NCI-H1417 treated with DMSO at 0.1 percent for 48 hours (cell line): ENCODE measurements around the gene KCNQ1.
"Not testable (repeated sequence)": the region's sequence is repeated elsewhere in the genome, so short reads cannot be mapped to it uniquely, and the experiment has no call there.

ENCODE experiments used
- DNase-seq: peaks from one replicate; lab custom pipeline; 2025; lab: John Stamatoyannopoulos, UW

Gene KCNQ1

DNA sequence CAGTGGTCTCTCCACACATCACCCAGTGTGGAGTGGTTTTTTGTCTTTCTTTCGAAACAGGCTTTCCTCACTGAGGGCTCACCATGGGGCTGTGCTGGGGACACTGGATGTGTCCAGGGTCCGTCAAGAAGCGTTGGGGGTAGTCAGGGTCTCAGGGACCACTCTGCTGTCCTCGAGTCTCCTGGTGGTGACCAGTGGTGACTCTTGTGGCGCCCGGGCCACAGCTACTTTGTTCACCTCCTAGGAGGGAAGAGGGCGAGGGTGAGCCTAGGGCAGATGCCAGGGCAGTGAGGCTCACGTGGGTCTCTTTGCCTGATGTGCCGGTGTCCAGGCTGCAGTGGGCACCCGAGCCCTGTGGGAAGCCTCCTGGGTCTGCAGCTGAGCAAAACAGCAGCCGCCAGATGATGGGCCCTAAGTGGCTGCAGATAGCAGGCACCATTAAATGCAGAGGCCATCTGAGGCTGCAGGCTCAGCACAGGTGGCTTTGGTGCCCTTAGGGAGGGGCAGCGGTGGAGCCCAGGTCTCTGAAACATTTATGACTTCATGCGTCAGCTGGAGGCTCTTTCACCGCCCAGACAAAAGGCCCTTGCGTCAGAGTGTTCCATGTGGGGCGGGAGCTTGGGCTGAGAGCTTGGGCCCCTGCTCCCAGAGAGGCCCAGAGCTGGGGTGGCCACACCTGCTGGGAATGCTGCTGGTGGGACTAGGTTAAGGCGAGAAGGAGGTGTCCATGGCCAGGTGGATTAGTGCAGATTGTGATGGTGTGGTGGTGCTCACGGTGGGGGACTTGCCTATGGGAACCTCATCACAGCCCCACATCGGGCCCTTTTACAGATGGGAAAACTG lies 29.5 kb downstream of the KCNQ1 start:
- DNase-seq: no peak

- no peak for DNase-seq
Observed at GRCh38 chr11:2475136-2475918, 30.5 kb downstream of the KCNQ1 start.

- DNase-seq: no peak
Observed at GRCh38 chr11:2477254-2477653, 32.4 kb downstream of the KCNQ1 start.

- no peak for DNase-seq
Observed at GRCh38 chr11:2477936-2478335, 33.1 kb downstream of the KCNQ1 start.

DNA sequence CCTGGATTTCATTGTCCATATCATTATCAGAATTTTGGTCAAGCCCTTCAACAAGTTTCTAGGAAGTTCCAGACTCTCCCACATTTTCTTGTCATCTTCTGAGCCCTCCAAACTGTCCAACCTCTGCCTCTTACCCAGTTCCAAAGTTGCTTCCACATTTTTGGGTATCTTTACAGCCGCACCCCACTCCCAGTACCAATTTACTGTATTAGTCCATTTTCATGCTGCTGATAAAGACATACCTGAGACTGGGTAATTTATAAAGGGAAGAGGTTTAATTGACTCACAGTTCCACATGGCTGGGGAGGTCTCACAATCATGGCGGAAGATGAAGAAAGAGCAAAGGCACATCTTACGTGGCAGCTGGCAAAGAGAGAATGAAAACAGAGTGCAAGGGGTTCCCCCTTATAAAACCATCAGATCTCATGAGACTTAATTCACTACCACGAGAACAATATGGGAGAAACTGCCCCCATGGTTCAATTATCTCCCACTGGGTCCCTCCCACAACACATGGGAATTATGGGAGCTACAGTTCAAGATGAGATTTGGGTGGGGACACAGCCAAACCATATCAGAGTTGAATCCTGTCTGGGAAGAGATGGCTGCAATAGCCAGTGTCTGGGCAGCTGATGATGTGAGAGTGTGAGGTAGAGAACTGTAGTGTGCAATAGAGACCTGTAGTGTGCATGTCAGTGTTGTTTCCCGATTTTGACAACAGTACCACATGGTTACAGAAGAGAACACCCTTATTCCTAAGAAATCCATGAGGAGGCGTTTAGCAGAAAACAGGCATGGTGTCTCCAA lies 35.5 kb downstream of the KCNQ1 start:
- DNase-seq: not testable (repeated sequence)

DNA sequence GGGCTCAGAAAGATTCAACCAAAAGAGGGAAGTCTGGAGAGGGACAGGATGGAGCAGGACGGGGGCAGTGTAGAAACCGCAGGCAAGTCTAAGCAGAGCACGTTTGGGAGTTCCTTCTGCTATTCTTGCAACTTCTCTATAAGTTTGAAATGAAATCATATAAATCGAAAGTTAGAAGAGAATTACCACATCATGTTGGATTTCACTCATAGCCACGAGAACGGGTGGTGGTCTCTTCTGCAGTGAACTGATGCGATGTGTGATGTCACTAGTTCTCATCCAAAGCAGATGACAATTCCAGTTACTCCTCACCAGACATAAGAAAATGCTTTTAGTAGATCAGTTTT lies 36.0 kb downstream of the KCNQ1 start:
- DNase-seq: no peak

- no peak for DNase-seq
Observed at GRCh38 chr11:2481253-2481652, 36.4 kb downstream of the KCNQ1 start.

DNA sequence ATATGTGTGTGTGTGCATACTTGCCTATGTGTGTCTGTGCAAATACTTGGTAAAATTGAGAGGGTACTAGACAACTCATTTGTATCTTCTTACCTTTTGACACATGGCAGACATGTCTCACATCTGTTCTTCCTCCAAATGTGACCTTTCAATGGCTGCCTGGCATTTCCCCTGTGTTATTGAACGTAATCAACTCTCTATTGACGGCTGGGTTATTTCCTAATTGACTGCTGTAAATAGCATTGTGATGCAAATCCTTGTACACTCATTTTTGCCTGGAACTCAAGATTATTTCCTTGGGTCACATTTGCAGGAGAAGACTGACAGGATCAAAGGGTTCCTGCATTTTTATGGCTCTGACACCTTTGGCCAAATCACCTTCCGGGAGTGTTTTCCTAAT lies 37.4 kb downstream of the KCNQ1 start:
- DNase-seq: no peak

GRCh38 chr11:2482745-2483144 lies 37.9 kb downstream of the KCNQ1 start:
- no peak for DNase-seq

DNA sequence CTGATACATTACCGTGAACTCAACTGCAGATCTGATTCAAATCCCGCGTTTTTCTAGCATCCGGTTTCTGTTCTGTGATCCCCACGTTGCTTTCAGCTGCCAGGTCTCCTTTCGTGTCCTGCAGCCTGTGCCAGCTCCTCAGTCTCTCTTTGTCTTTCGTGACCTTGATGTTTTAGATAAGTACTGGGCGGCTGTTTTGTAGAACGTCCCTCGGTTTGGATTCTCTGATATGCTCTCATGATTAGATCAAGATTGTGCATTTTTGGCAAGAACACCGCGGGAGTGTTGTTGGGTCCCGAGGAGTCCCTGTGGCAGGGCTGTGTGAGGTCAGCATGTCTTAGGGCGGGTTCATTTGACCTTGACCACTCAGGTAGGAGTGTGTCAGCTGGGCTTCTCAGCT lies 38.6 kb downstream of the KCNQ1 start:
- no peak for DNase-seq

DNA sequence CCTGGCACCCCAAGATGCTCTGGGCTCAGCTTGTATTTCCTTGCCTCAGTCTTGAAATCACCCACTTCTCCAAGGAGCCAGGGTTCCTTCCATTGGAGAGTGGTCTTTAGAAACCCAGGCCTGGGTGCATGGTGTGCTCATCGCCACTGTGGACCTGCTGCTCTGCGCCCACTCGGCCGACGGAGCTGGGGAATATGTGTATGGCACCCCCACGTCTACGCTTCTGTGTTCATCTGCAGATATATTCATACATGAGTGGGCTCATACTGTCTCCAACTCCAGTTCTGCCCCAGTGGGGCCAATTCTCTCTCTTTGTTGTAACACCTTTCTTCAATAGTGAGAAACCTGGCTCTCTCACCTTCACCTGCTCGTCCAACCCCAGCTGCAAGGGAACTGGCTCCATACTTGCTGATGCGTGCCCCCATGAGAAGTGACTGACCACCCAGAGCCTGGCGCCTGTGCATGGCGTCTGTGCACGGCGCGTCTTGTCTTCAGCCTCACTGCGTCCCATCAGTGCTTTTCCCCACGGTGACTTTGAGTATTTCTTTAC lies 39.8 kb downstream of the KCNQ1 start:
- no peak for DNase-seq

GRCh38 chr11:2488004-2488403 lies 43.2 kb downstream of the KCNQ1 start:
- DNase-seq: no peak

- no peak for DNase-seq
Observed at GRCh38 chr11:2489083-2489482, 44.3 kb downstream of the KCNQ1 start.

GRCh38 chr11:2497951-2498350 lies 53.1 kb downstream of the KCNQ1 start:
- not testable (repeated sequence) for DNase-seq

GRCh38 chr11:2498750-2499149 lies 53.9 kb downstream of the KCNQ1 start:
- no peak for DNase-seq

DNA sequence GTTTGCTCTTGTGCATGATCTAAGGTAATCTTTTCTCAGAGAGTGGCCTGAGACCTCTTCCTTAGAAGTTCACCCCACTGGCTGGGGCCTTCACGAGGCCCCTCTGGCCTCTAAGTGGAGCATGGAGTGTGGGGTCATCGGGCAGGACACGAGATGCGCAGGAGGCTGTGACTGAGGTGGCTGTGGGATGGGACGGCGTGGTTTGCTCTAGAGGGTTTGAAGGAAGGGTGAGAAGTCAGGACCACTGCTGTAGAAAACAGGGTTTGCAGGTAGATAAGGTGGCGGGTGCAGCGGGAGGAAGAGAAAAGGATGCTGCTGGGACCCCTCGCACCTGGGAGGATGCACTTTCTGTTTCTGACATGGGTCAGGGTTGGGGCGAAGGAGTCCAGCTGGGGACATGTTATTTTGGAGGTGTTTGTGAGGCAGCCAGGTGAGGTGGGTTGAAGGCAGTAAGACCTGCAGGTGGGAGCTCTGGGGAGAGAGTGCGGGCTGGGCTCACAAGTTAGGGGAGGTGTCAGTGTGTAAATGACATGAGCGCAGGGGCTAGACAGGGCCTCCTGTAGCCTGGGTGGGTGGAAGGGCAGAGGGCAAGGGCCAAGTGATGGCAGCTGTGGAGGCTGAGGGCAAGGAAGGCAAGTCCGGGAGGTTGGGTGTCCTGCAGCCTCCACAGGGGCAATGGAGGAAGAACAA lies 62.5 kb downstream of the KCNQ1 start:
- DNase-seq: no peak

DNA sequence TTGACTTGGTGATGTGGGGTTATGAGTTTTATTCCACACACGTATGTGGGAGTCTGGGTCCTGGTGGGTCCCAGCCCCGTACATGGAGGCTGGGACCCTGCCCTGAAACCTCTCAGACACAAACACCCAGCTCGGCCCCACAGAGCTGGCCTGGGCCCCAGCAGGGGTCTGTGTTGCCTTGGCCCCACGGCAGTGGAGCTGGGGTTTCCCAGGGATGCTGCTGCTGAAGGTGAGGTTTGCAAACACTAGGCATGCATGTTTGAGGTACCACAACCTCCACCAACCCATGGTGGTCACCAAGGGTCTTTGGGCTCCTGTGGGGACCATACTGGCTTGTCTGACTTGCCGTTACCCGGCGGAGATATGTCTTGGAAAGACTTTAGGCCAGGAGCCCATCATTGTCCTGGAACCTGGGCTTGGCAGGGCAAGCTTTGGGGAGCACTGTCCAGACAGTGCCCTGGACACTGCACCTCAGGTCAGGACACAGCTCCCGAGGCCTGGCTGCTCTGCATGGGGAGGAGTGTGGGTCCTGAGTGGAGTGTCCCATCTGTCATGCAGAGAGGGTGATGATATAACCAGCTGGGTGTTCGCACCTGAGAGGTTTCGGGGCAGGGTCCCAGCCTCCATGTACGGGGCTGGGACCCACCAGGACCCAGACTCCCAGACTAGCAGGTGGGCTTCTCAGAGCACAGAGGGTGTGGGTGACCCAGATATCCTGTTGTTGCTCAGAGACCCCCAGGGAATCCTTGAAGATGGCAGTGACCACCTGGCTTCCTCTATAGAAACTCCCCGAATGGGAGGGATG lies 63.3 kb downstream of the KCNQ1 start:
- DNase-seq: no peak

DNA sequence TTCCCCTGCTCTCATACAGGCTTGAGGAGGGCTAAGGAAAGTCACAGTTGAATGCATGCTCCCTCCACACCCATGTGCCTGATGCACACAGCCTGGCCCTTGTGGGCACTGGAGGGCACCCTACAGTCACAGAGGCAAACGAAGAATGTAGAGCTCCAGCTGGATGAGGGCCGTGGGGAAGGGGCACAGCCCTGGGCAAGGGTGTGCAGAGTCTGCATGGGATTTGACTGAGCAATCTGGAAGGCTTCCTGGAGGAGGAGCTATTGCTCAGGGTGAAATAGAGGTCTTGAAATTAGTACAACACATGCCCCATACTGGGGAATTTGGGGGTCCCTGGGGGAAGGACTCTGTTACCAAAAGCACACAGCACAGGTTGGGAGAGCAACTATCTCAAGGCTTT lies 64.0 kb downstream of the KCNQ1 start:
- DNase-seq: no peak

GRCh38 chr11:2509481-2510001 lies 64.7 kb downstream of the KCNQ1 start:
- DNase-seq: no peak

DNA sequence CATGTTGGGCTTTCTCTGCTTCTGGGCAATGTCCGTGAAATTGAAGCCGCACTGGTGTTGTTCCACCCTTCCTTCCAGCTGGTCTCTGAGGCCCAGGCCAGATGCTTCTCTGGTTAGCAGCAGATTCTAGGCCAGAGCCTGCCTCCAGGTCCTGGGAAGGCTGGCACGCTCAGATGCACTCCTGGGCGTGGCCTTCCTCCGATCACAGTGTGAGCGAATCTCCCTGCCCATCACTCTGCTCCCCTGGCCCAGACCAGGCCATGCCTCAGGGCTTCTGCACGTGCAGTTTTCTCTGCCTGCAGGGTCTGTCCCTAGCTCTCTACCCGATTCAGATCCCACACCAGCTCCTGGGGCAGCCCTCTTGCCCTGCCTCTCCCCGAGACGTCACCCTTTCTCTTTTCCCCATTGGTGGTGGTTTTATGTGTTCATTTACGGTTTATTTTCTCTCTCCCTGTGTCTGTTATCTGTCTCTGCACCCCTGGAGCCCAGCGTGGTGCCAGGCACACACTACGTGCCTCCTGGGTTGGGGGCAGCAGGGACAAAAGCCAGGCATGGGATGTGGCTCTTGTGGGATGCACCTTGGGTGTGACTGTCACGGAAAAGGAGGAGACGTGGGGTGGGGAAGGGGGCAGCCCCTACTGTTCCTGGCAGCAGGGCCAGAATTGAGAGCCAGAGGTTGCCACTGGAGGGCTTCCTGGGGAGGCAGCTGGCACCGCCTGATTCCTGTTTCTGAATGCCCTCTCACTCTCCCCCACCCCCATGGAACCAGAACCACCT lies 66.0 kb downstream of the KCNQ1 start:
- no peak for DNase-seq
